ENCODE data around the gene LIPH.

DNA sequence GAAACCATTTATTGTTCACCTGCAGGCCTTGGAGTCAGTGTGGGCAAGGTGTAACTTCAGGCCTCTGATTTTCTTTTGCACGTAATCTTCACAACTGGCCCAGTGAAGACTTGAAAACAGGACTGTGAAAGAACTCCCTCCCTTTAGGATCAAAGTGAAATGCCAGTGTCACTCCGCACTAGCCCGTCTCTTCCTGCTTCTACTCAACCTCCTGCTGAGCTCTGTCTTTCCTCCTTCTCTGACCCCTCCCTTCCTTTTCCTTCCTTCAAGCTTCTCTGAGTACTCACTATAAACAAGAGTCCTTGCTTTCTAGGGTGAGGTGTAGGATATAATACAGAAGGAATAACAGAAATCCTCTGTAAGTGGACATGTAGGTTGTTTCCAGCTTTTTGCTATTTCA is 82.1 kb downstream of the LIPH start:
- TF ChIP-seq POLR2AphosphoS5 (IDR thresholded peaks at IDR 0.05) = no peak
- TF ChIP-seq, protein P1, sequence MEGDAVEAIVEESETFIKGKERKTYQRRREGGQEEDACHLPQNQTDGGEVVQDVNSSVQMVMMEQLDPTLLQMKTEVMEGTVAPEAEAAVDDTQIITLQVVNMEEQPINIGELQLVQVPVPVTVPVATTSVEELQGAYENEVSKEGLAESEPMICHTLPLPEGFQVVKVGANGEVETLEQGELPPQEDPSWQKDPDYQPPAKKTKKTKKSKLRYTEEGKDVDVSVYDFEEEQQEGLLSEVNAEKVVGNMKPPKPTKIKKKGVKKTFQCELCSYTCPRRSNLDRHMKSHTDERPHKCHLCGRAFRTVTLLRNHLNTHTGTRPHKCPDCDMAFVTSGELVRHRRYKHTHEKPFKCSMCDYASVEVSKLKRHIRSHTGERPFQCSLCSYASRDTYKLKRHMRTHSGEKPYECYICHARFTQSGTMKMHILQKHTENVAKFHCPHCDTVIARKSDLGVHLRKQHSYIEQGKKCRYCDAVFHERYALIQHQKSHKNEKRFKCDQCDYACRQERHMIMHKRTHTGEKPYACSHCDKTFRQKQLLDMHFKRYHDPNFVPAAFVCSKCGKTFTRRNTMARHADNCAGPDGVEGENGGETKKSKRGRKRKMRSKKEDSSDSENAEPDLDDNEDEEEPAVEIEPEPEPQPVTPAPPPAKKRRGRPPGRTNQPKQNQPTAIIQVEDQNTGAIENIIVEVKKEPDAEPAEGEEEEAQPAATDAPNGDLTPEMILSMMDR (IDR thresholded peaks at IDR 0.05) = no peak
- no peak for TF ChIP-seq POLR2A (IDR thresholded peaks at IDR 0.05)
- no peak for TF ChIP-seq EP300 (IDR thresholded peaks at IDR 0.05; ENCODE audit: low read depth)

Data from transverse colon (tissue), 4 donors.